Frontal cortex (tissue), 4 donors: ENCODE results near the gene CST4. TPM values are rescaled to one million over a fixed set of nuclear protein-coding genes. Genes with fewer than 3 reads are reported as not detected.
"Not testable (repeated sequence)": the region's sequence is repeated elsewhere in the genome, so short reads cannot be mapped to it uniquely, and the experiment has no call there.

ENCODE experiments used
- DNase-seq, 2 donors: peaks; one replicate each; pipeline ENCODE4 v3.0.0; 2012; ENCODE audit warnings: low spot score in 2 of 2
- FAIRE-seq: peaks from 2 replicates; lab custom pipeline; 2012; peaks lifted over from hg19 to GRCh38; lab: Jason Lieb, UNC
- total RNA-seq: library from RNA; depleted of rRNA; stranded (reverse); fragments of >200 nt; gene quantifications from one replicate; pipeline ENCODE4 v1.2.3, GENCODE V29; 2014
- donor health status: control.
- donor health status: control.
- donor health status: control.

CST4 gene
- not detected for total RNA-seq

- not testable (repeated sequence) for FAIRE-seq, DNase-seq
Measured at GRCh38 chr20:23688684-23689398, at the start of gene CST4. CST4 (minus strand) TSS chr20:23689038; CDS start chr20:23688969, 69 bp downstream.

GRCh38 chr20:23735391-23735790 is 46.6 kb upstream of the CST4 start:
- not testable (repeated sequence) for DNase-seq, FAIRE-seq

- FAIRE-seq, DNase-seq: not testable (repeated sequence)
Measured at GRCh38 chr20:23734949-23735348, 46.1 kb upstream of the CST4 start.

GRCh38 chr20:23734440-23734839 is 45.6 kb upstream of the CST4 start:
- not testable (repeated sequence) for FAIRE-seq, DNase-seq

- DNase-seq (no peak), FAIRE-seq (no peak)
Measured at GRCh38 chr20:23727016-23727415, 38.2 kb upstream of the CST4 start.

- FAIRE-seq (no peak), DNase-seq (no peak)
Measured at GRCh38 chr20:23725102-23725501, 36.3 kb upstream of the CST4 start.

- not testable (repeated sequence) for DNase-seq, FAIRE-seq
Measured at GRCh38 chr20:23723659-23724307, 34.9 kb upstream of the CST4 start.

- FAIRE-seq, DNase-seq: not testable (repeated sequence)
Measured at GRCh38 chr20:23722851-23723250, 34.0 kb upstream of the CST4 start.

GRCh38 chr20:23721962-23722361 is 33.1 kb upstream of the CST4 start:
- FAIRE-seq, result no peak

GRCh38 chr20:23719351-23719750 is 30.5 kb upstream of the CST4 start:
- not testable (repeated sequence) for DNase-seq

More at GRCh38 chr20:23721962-23722361, 33.1 kb upstream of the CST4 start:
- no peak for DNase-seq

GRCh38 chr20:23711778-23712177 is 22.9 kb upstream of the CST4 start:
- not testable (repeated sequence) for FAIRE-seq, DNase-seq

More at GRCh38 chr20:23719351-23719750, 30.5 kb upstream of the CST4 start:
- FAIRE-seq, result not testable (repeated sequence)

- FAIRE-seq, result no peak
Measured at GRCh38 chr20:23710771-23711170, 21.9 kb upstream of the CST4 start.

GRCh38 chr20:23705895-23706294 is 17.1 kb upstream of the CST4 start:
- FAIRE-seq (no peak), DNase-seq (no peak)

More at GRCh38 chr20:23710771-23711170, 21.9 kb upstream of the CST4 start:
- DNase-seq, result no peak

- DNase-seq (no peak), FAIRE-seq (no peak)
Measured at GRCh38 chr20:23702021-23702420, 13.2 kb upstream of the CST4 start.

- FAIRE-seq, result no peak
- DNase-seq, result no peak
Measured at GRCh38 chr20:23700931-23701330, 12.1 kb upstream of the CST4 start.

GRCh38 chr20:23697947-23698346 is 9.1 kb upstream of the CST4 start:
- no peak for DNase-seq
- no peak for FAIRE-seq

GRCh38 chr20:23695068-23695395 is 6.2 kb upstream of the CST4 start:
- not testable (repeated sequence) for DNase-seq, FAIRE-seq

- FAIRE-seq, result not testable (repeated sequence)
Measured at GRCh38 chr20:23694178-23695067, 5.6 kb upstream of the CST4 start.

GRCh38 chr20:23692725-23693619 is 4.1 kb upstream of the CST4 start:
- not testable (repeated sequence) for FAIRE-seq, DNase-seq

More at GRCh38 chr20:23694178-23695067, 5.6 kb upstream of the CST4 start:
- not testable (repeated sequence) for DNase-seq
